HEK293T (cell line): ENCODE data around the gene UTP14C.

Experiments used
- ARNT ChIP-seq: fragments of 450-650 bp; IDR thresholded peaks from 2 replicates; pipeline ENCODE4 v1.6.1; 2017; ENCODE audit warnings: mild to moderate bottlenecking
- CTBP1 ChIP-seq: fragments of 450-650 bp; IDR thresholded peaks from 2 replicates; pipeline ENCODE4 v1.6.1; 2016; ENCODE audit warnings: borderline replicate concordance
- ELF4 ChIP-seq: fragments of 450-650 bp; IDR thresholded peaks from 2 replicates; pipeline ENCODE4 v1.6.1; 2017; ENCODE audit warnings: antibody characterized with exemption
- FOXM1 ChIP-seq: fragments of 450-650 bp; IDR thresholded peaks from 2 replicates; pipeline ENCODE4 v1.6.1; 2017; ENCODE audit warnings: mild to moderate bottlenecking, borderline replicate concordance
- L3MBTL2 ChIP-seq: fragments of 450-650 bp; conservative IDR thresholded peaks from 2 replicates; pipeline ENCODE4 v1.6.1; 2016; ENCODE audit warnings: mild to moderate bottlenecking
- LEF1 ChIP-seq: fragments of 450-650 bp; IDR thresholded peaks from 2 replicates; pipeline ENCODE4 v1.6.1; 2017; ENCODE audit warnings: mild to moderate bottlenecking, borderline replicate concordance
- SP1 ChIP-seq: fragments of 450-650 bp; IDR thresholded peaks from 2 replicates; pipeline ENCODE4 v1.6.1; 2017
- SUZ12 ChIP-seq: fragments of 450-650 bp; IDR thresholded peaks from 2 replicates; pipeline ENCODE4 v1.6.1; 2016; ENCODE audit warnings: mild to moderate bottlenecking
- TARDBP ChIP-seq: fragments of 450-650 bp; IDR thresholded peaks from 2 replicates; pipeline ENCODE4 v1.6.1; 2016

DNA sequence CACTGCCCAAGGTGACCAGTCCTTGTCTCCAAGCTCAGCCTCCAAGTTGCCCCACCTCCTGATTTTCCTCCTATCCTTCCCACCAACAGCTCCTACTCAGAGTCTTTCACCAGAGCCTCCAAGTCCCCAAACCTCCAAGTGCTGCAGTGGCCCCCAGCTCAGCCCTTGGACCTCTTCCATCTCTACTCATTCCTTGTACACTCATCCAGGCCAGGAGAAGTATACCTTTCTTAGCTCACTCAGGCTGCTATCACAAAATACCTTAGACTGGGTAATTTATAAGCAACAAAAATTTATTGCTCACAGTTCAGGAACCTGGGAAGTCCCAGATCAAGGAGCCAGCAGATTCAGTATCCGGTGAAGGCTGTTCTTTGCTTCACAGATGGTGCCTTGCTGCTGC, 24.6 kb upstream of the UTP14C start:
- no peak for TF ChIP-seq FOXM1
- TF ChIP-seq ARNT: no peak
- TF ChIP-seq ELF4: no peak
- no peak for TF ChIP-seq L3MBTL2
- TF ChIP-seq LEF1: no peak
- no peak for TF ChIP-seq CTBP1
- TF ChIP-seq SUZ12: no peak
- no peak for TF ChIP-seq TARDBP
- TF ChIP-seq SP1: no peak
